HG03159 (cell line): ENCODE results near the gene ASXL1.
A peak's percentile ranks its signal among the peaks of the same experiment; 100 is the strongest.

Experiments used
- ATAC-seq: cut with Tn5 transposase; IDR thresholded peaks from one replicate; pipeline ENCODE4 v1.9.1; 2021; ENCODE audit warnings: mild to moderate bottlenecking, moderate library complexity; ENCODE audit not compliant: unreplicated experiment

ASXL1 gene

GRCh38 chr20:32476684-32477593 is 118.8 kb downstream of the ASXL1 start:
- no peak for ATAC-seq

- no peak for ATAC-seq
These were observed 119.7 kb downstream of the ASXL1 start for GRCh38 chr20:32477594-32478512.

DNA sequence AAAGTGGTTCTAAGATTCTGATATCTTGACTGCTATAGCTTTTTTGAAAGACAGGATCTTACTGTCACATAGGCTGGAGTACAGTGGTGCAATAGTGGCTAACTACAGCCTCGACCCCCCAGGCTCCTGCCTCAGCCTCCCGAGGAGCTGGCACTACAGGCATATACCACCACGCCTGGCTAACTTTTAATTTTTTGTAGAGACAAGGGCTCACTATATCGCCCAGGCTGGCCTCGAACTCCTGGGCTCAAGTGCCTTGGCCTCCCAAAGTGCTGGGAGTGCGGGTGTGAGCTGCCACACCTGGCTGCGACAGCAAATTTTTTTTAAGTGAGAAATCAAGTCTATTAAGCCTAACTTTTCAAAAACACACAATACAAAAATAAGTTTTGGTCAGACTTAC is 120.4 kb downstream of the ASXL1 start:
- no peak for ATAC-seq

GRCh38 chr20:32479012-32479411 is 120.9 kb downstream of the ASXL1 start:
- ATAC-seq = no peak

DNA sequence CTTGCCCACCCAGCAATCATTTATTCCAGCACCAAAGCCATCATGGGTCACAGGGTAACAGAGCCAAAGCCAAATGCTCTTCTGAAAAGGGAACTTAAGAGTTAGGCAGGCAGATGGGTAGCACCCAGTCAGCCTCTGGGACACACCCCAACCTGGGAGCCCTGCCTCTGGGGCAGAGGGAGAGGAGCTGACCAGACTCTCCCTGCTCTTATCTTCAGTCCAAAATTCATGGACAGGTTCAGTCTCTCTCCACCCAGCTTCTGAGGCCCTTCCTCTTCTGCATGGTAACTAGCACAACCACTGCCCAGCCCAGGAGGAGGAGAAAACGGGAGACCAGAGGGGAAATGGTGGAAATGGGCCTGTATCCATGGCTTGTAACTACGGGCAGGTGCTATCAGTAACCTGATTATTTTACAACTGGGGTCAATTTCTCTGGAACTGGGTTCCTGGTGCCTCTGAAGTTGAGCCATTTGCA is 121.6 kb downstream of the ASXL1 start:
- no peak for ATAC-seq

DNA sequence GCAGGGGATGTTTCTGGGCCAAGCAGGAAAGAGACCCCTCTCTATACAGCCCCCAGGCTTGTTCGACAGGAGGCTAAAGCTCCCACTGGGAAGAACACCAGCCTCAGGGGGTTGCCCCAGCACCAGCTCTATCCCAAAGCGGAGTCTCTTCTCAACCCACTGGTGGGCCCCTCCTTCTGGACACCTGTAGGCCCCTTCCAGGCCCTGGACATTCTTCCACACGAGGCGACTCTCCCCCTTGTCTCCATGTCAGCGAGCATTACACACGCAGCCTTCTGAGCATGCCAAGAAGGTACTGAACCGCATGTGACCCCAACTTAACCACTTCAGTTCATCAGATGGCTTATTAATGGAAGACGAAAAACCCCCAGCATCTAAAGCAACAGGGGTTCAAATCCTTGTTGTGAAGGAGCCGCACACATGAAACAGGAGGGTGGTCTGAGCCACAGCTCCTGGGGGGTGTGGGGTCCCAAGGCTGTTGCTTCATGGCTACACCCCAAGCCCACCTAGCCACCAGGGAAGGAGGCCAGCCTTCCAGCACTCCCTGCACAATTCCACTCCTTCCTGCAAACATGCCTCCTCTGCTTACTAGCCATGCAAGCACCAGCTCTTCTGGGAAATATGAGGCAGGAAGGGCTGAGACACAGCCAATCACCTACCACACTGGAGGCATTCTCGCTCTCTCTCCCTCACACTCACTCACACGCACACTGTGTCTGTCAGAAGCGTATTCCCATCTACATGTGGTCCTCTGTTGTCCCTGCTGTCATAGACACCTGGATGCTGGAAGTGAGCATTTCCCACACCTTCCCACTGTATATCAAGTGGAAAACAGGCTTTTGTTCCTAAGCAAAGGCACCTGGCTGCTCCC is 122.5 kb downstream of the ASXL1 start:
- no peak for ATAC-seq

GRCh38 chr20:32481311-32482142 is 123.4 kb downstream of the ASXL1 start:
- ATAC-seq = no peak

GRCh38 chr20:32482143-32482441 is 124.0 kb downstream of the ASXL1 start:
- ATAC-seq = no peak

DNA sequence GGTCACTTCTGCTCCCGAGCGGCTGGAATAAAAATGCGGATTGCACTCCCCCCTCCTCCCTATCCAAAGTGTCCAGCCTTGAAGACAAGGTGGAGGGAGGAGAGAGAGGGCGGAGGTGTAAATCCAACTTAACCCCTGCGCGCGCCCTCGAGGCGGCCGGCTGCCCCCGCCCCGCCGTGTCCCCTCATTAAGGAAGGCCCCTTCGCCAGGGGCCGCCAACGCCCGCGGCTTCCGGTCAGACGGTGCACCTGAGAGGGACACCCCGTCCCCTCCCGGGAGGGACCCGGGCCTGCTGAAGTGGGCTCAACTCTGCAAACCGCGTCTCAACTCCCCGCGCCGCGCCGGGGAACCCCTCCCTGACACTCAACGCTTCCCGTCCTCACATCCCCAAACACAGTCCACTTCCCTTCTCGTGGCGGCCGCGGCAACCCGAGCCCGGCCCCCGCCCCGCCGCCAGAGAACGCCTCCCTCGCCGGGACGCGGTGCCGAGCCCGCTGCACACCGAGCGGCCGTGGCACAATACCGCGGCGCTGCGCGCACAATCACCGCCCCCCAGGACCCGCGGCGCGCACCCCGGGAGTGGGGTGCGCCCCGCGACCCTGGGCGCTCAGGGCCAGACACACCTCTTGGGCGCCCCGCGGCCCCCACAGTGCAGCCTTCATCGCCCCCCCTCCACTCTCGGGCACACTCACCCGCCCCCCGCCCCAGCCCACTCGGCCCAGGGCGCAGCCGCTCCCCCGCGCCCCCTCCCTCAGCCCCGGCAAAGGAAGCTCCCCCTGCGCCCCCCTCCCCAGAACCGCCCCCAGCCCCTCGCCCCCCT is 124.5 kb downstream of the ASXL1 start:
- no peak for ATAC-seq

DNA sequence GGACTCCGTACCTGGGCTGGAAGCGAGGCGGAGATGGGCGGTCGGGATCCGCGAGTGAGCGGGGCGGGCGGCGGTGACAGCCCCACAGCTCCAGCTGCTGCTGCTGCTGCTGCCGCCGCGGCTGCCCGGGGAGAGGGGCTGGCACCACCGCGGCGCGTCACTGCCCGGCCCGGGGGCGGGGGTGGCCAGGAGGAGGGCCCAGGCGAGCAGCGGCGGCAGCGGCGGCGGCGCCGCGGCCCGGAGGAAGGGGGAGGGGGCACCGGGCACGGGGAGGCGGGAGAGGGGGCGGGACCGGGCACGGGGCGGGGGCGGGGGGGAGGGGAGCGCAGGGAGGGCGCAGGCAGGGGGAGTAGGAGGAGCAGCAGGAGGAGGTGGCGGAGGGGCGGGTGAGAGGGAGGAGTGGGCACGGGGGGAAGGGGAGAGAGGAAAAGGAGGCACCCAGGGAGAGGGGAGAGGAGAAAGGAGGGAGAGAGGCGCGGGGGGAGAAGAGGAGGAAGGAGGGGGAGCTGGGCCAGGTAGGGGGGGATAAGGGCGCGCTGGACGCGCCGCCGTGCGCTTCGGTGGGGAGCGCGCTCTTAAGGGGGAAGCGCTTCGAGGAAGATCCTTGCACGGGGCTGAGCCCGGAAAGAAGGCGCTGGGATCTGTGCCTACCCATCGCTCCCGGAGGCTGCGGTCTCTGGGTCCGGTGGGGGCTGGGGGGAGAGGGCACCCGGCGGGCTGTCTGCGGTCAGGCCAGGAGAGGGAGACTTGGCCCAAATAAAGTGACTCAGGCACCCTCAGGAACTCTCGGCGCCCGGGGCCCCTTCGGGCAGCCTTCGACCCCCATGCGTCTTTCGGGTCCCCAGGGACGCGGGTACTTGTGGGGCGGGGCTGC is 125.5 kb downstream of the ASXL1 start:
- ATAC-seq = no peak

DNA sequence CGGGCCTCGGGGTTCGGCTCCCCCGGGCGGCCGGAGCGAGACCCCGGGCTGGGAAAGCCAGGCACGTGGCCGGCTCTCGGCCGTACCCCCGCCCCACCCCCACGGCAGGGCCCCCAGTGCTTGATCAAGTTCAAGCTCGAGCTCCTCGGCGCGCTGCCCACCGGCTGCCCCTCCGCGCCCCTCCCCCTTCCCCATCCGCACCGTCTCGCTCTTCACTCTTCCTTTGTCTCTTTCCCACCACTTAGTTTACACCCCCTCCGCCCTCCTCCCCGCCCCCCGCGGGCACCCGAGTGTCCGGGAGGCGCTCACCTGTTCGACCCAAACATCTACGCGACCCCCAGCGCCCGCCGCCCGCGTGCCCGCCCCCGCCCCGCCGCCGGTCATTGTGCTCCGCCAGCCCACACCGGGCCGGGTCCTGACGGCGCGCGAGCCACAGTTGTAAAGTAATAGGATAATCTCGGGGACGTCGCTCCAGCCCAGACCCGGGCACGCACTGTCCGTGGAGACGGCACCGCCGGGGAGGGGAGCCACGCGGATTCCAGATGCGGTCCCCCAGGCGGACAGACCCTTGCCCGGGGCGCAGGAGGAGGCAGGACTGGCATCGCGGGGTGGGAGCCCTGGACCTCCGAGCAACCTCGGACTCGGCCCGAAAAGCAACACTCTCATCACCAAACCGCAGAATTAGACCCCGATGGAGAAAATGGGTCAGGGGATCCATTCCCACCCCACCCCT is 126.3 kb downstream of the ASXL1 start:
- ATAC-seq = no peak

- ATAC-seq = peak; percentile 81
These were observed 127.0 kb downstream of the ASXL1 start for GRCh38 chr20:32484958-32485769.

- no peak for ATAC-seq
These were observed 127.8 kb downstream of the ASXL1 start for GRCh38 chr20:32485770-32486478.

DNA sequence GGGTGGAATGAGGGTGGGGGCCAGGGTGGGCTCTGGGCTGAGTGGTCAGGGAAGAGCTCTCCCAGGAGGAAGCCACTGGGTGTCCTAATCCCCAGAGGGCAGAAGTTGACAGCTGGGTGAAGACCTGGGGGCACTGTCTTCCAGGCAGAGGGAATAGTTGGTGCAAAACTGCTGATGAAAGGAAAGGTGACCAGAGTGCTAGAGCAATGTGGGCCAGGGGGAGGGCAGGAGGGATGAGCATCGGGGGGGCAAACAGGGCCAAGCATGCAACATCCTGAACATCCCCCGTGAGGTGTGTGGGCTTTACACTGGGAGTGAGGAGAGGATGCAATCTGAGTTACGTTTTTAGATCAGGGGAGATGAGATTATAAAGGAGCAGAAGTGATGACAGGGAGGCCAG is 129.2 kb downstream of the ASXL1 start:
- no peak for ATAC-seq

GRCh38 chr20:32488066-32488838 is 130.1 kb downstream of the ASXL1 start:
- ATAC-seq = no peak
